HCT116 (cell line): ENCODE measurements around the gene NRXN2. TPM values are rescaled to one million over a fixed set of nuclear protein-coding genes. Genes with fewer than 3 reads are reported as not detected.

Experiments
- ATAC-seq: fragments of 200-7000 bp; cut with Tn5 transposase; 2 replicates; pipeline ENCODE4 v1.9.1; 2020; ENCODE audit warnings: mild to moderate bottlenecking, moderate library complexity
- BruUV-seq: library from RNA; stranded (reverse); fragments of 400-500 nt; replicated peaks from 2 replicates; lab custom pipeline; 2021; lab: Mats Ljungman, UMichigan
- CTCF ChIA-PET: fragments of 300-600 bp; sonication (Branson Sonifier 250); formaldehyde crosslinking; loops from one replicate; lab custom pipeline; 2021; ENCODE audit warnings: antibody characterized with exemption; lab: Charles Lee
- POLR2A ChIA-PET: fragments of 300-600, 350-600 bp; sonication (Branson Sonifier 250); formaldehyde crosslinking; loops from one replicate; lab custom pipeline; 2021; ENCODE audit warnings: antibody characterized with exemption; lab: Charles Lee
- RAD21 ChIA-PET, 2 experiments: fragments of 300-600 bp; sonication (Branson Sonifier 250); formaldehyde crosslinking; loops; one replicate each; lab custom pipeline; 2023; ENCODE audit warnings: low total read pairs in 2 of 2; ENCODE audit not compliant: uncharacterized antibody in 2 of 2, unreplicated experiment in 2 of 2, low non-redundant PET in 1 of 2; lab: Charles Lee
- DNase-seq: peaks from one replicate; pipeline ENCODE4 v3.0.0-alpha.2; 2010; ENCODE audit warnings: low read depth, low spot score
- H2AFZ ChIP-seq: fragments of 200-600 bp; shearing (Covaris generic), sonication (generic); 2 replicates; pipeline ENCODE4 v1.6.1; 2017; ENCODE audit warnings: low read depth, mixed run types, mixed read lengths, antibody characterized with exemption, low read length; ENCODE audit not compliant: poor library complexity, severe bottlenecking
- H3K27ac ChIP-seq: 2 replicates; pipeline ENCODE4 v1.5.1; 2012; ENCODE audit warnings: low read depth, low read length
- H3K27me3 ChIP-seq: fragments of 200-600 bp; sonication (generic); 2 replicates; pipeline ENCODE4 v1.6.1; 2016; ENCODE audit warnings: mixed run types, low read length, mixed read lengths; ENCODE audit not compliant: insufficient read depth
- H3K36me3 ChIP-seq, 2 experiments: fragments of 200-500 bp in 1 of 2; fragments of 200-600 bp in 1 of 2; sonication (Bioruptor generic) in 1 of 2; sonication (generic) in 1 of 2; 2 replicates each; pipeline versions ENCODE4 v1.5.1 to v1.6.1; 2014 to 2016; ENCODE audit warnings: low read length in 2 of 2, inconsistent platforms in 1 of 2, mixed read lengths in 1 of 2, mixed run types in 1 of 2; ENCODE audit not compliant: insufficient read depth in 2 of 2, control insufficient read depth in 1 of 2
- H3K4me1 ChIP-seq, 2 experiments: fragments of 200-600 bp in 1 of 2; sonication (generic) in 1 of 2; 2 replicates each; pipeline versions ENCODE4 v1.5.1 to v1.6.1; 2012 to 2017; ENCODE audit warnings: low read length in 2 of 2, inconsistent platforms in 1 of 2, mild to moderate bottlenecking in 1 of 2, mixed read lengths in 1 of 2, mixed run types in 1 of 2, moderate library complexity in 1 of 2; ENCODE audit not compliant: insufficient read depth in 2 of 2, control insufficient read depth in 1 of 2
- H3K4me2 ChIP-seq: fragments of 200-600 bp; sonication (generic); 2 replicates; pipeline ENCODE4 v1.6.1; 2017; ENCODE audit warnings: mixed run types, low read length, mixed read lengths
- H3K4me3 ChIP-seq, 2 experiments: fragments of 200-600 bp in 1 of 2; sonication (generic) in 1 of 2; replicated peaks in 1 of 2; 2 replicates each; pipeline ENCODE4 v1.5.1; 2011 to 2016; ENCODE audit warnings: low read length in 2 of 2, control low read depth in 1 of 2, low read depth in 1 of 2, mild to moderate bottlenecking in 1 of 2, mixed read lengths in 1 of 2, mixed run types in 1 of 2
- H3K79me2 ChIP-seq: fragments of 200-600 bp; sonication (generic); 2 replicates; pipeline ENCODE4 v1.6.1; 2017; ENCODE audit warnings: mild to moderate bottlenecking, mixed run types, low read length, moderate library complexity, mixed read lengths; ENCODE audit not compliant: insufficient read depth
- H3K9ac ChIP-seq: fragments of 200-600 bp; sonication (generic); 2 replicates; pipeline ENCODE4 v1.6.1; 2016; ENCODE audit warnings: low read length, mixed read lengths
- H3K9me2 ChIP-seq: fragments of 200-600 bp; sonication (generic), shearing (Covaris generic); 2 replicates; pipeline ENCODE4 v1.6.1; 2017; ENCODE audit warnings: mixed run types, mild to moderate bottlenecking, moderate library complexity; ENCODE audit not compliant: insufficient read depth
- H3K9me3 ChIP-seq, 2 experiments: fragments of 200-500 bp in 1 of 2; fragments of 200-600 bp in 1 of 2; sonication (Bioruptor generic) in 1 of 2; sonication (generic) in 1 of 2; 2 replicates each; pipeline ENCODE4 v1.6.1; 2014 to 2017; ENCODE audit warnings: low read length in 2 of 2, mixed read lengths in 2 of 2, inconsistent platforms in 1 of 2, low read depth in 1 of 2, mild to moderate bottlenecking in 1 of 2, mixed run types in 1 of 2, moderate library complexity in 1 of 2; ENCODE audit not compliant: control insufficient read depth in 1 of 2, insufficient read depth in 1 of 2
- H4K20me1 ChIP-seq: fragments of 200-600 bp; sonication (generic), shearing (Covaris generic); 2 replicates; pipeline ENCODE4 v1.6.1; 2017; ENCODE audit warnings: mixed run types, mild to moderate bottlenecking, moderate library complexity; ENCODE audit not compliant: insufficient read depth
- CBX3 ChIP-seq: IDR thresholded peaks from 2 replicates; pipeline ENCODE4 v1.6.1; 2012; ENCODE audit warnings: low read depth
- CEBPB ChIP-seq: IDR thresholded peaks from 2 replicates; pipeline ENCODE4 v1.6.1; 2012; ENCODE audit warnings: low read depth
- ELF1 ChIP-seq: IDR thresholded peaks from 2 replicates; pipeline ENCODE4 v1.6.1; 2012; ENCODE audit warnings: low read depth, borderline replicate concordance
- RAD21 ChIP-seq: IDR thresholded peaks from 2 replicates; pipeline ENCODE4 v1.6.1; 2012; ENCODE audit warnings: low read depth, mild to moderate bottlenecking
- SIN3A ChIP-seq: IDR thresholded peaks from 2 replicates; pipeline ENCODE4 v1.6.1; 2012; ENCODE audit warnings: low read depth
- SP1 ChIP-seq: IDR thresholded peaks from 2 replicates; pipeline ENCODE4 v1.6.1; 2012; ENCODE audit warnings: low read depth
- SRF ChIP-seq: IDR thresholded peaks from 2 replicates; pipeline ENCODE4 v1.6.1; 2012; ENCODE audit warnings: low read depth
- TCF7L2 ChIP-seq: IDR thresholded peaks from 2 replicates; pipeline ENCODE4 v1.7.0; 2011; ENCODE audit warnings: borderline replicate concordance, inconsistent platforms; ENCODE audit not compliant: insufficient read depth, insufficient read length; ENCODE audit errors: extremely low read depth
- YY1 ChIP-seq: IDR thresholded peaks from 2 replicates; pipeline ENCODE4 v1.6.1; 2011; ENCODE audit warnings: low read length, low read depth, moderate library complexity, mild to moderate bottlenecking; ENCODE audit not compliant: insufficient replicate concordance; ENCODE audit errors: extremely low read depth
- ZNF274 ChIP-seq: fragments of 200-500 bp; sonication (Bioruptor generic); IDR thresholded peaks from 2 replicates; pipeline ENCODE4 v1.6.1; 2014; ENCODE audit warnings: mild to moderate bottlenecking, low read depth, low read length, inconsistent platforms
- intact Hi-C: fragments of 100-400 bp; cut with micrococcal nuclease; formaldehyde crosslinking; loops from 2 replicates; pipeline ENCODE4 v1.10.0; 2022
- total RNA-seq: library from RNA; stranded (reverse); gene quantifications from one replicate; pipeline ENCODE4 v1.2.1, GENCODE V29; 2021; ENCODE audit not compliant: unreplicated experiment
- TF ChIP-seq, protein P1 (sequence below): IDR thresholded peaks from 2 replicates; pipeline ENCODE4 v1.6.1; 2012
- TF ChIP-seq, protein P2 (sequence below): IDR thresholded peaks from 2 replicates; pipeline ENCODE4 v1.6.1; 2011; ENCODE audit warnings: mild to moderate bottlenecking, low read length, moderate library complexity; ENCODE audit not compliant: insufficient replicate concordance; ENCODE audit errors: extremely low read depth
- TF ChIP-seq, protein P3 (sequence below), 3 experiments: fragments of 200-600 bp in 1 of 3; sonication (generic) in 1 of 3; IDR thresholded peaks in 2 of 3; conservative IDR thresholded peaks in 1 of 3; 2 replicates each; pipeline ENCODE4 v1.5.1; 2012 to 2017; ENCODE audit warnings: low read depth in 2 of 3, low read length in 2 of 3, antibody characterized with exemption in 1 of 3, borderline replicate concordance in 1 of 3, control low read depth in 1 of 3, mild to moderate bottlenecking in 1 of 3, mixed read lengths in 1 of 3, mixed run types in 1 of 3, moderate library complexity in 1 of 3; ENCODE audit not compliant: insufficient read depth in 1 of 3
- TF ChIP-seq, protein P4 (sequence below): IDR thresholded peaks from 2 replicates; pipeline ENCODE4 v1.6.1; 2012

NRXN2 gene
- total RNA-seq, 1 experiment from 2014 or later = 1.5 TPM

DNA sequence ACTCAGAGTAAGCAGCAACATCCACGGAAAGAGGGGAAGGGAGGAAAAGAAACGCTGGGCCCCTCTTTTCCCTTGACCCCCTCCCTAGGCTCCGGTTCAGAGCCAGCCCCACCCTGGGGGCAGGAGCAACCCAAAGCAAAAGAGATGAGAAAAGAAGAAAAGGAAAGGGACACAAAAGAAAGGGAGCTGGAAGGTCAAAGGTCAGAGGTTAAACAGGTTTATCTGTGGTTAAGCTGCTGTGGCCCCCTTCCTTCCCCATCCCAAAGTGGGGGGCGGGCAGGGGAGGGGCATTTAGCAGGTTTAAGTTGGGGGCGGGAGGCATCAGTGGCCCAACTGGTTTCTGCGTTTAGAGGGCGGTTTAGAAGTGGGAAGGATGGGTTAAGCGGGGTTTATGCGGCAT is 96.4 kb downstream of the NRXN2 start:
- BruUV-seq = no TSS peak

More for the DNA sequence above, 96.4 kb downstream of the NRXN2 start:
- Histone ChIP-seq H3K4me1 (peaks cover 0 to 9% of the 10 kb centered on the region in 2 experiments; a peak in 2 of 4 replicates), H3K36me3 (no peaks in the 10 kb centered on the region), H3K79me2 (no peaks in the 10 kb centered on the region), H3K9ac (no peak overlapping the region), H3K9me3 (no peaks in the 10 kb centered on the region), H3K4me3 (no peak overlapping the region), H3K9me2 (no peaks in the 10 kb centered on the region), H3K4me2 (no peak overlapping the region), H4K20me1 (no peaks in the 10 kb centered on the region), H3K27ac (no peak overlapping the region), H2AFZ (no peak overlapping the region), H3K27me3 (no peaks in the 10 kb centered on the region)
- no peak for TF ChIP-seq RAD21
- TF ChIP-seq, protein P1, sequence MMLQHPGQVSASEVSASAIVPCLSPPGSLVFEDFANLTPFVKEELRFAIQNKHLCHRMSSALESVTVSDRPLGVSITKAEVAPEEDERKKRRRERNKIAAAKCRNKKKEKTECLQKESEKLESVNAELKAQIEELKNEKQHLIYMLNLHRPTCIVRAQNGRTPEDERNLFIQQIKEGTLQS = no peak
- TF ChIP-seq CBX3 = no peak
- TF ChIP-seq YY1 = no peak
- TF ChIP-seq, protein P2, sequence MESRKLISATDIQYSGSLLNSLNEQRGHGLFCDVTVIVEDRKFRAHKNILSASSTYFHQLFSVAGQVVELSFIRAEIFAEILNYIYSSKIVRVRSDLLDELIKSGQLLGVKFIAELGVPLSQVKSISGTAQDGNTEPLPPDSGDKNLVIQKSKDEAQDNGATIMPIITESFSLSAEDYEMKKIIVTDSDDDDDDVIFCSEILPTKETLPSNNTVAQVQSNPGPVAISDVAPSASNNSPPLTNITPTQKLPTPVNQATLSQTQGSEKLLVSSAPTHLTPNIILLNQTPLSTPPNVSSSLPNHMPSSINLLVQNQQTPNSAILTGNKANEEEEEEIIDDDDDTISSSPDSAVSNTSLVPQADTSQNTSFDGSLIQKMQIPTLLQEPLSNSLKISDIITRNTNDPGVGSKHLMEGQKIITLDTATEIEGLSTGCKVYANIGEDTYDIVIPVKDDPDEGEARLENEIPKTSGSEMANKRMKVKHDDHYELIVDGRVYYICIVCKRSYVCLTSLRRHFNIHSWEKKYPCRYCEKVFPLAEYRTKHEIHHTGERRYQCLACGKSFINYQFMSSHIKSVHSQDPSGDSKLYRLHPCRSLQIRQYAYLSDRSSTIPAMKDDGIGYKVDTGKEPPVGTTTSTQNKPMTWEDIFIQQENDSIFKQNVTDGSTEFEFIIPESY = no peak
- no peak for TF ChIP-seq TCF7L2
- TF ChIP-seq, protein P3, sequence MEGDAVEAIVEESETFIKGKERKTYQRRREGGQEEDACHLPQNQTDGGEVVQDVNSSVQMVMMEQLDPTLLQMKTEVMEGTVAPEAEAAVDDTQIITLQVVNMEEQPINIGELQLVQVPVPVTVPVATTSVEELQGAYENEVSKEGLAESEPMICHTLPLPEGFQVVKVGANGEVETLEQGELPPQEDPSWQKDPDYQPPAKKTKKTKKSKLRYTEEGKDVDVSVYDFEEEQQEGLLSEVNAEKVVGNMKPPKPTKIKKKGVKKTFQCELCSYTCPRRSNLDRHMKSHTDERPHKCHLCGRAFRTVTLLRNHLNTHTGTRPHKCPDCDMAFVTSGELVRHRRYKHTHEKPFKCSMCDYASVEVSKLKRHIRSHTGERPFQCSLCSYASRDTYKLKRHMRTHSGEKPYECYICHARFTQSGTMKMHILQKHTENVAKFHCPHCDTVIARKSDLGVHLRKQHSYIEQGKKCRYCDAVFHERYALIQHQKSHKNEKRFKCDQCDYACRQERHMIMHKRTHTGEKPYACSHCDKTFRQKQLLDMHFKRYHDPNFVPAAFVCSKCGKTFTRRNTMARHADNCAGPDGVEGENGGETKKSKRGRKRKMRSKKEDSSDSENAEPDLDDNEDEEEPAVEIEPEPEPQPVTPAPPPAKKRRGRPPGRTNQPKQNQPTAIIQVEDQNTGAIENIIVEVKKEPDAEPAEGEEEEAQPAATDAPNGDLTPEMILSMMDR (IDR thresholded peaks at IDR 0.05 in 2 of 3, conservative IDR thresholded peaks at IDR 0.05 in 1 of 3; ENCODE audit: borderline replicate concordance in 1 of 3, insufficient read depth in 1 of 3, low read depth in 2 of 3, low read length in 2 of 3) = no peak
- TF ChIP-seq SP1 = no peak
- no peak for TF ChIP-seq ELF1
- TF ChIP-seq SIN3A = no peak
- TF ChIP-seq, protein P4, sequence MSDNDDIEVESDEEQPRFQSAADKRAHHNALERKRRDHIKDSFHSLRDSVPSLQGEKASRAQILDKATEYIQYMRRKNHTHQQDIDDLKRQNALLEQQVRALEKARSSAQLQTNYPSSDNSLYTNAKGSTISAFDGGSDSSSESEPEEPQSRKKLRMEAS = no peak
- TF ChIP-seq SRF = no peak
- TF ChIP-seq CEBPB = no peak
- TF ChIP-seq ZNF274 = no peak
- ChIA-PET RAD21 (no interaction called here), CTCF (interaction anchor here (1.2 kb wide), 1 partner anchor 24 kb away, joined by 3 read pairs; no protein-coding TSS in a partner anchor), POLR2A (no interaction called here)
- DNase-seq = no peak
- ATAC-seq = no peak
- intact Hi-C loops = no loop called here
